Measurements from ENCODE around the gene PTPRN2. TPM values are rescaled to one million over a fixed set of nuclear protein-coding genes. Genes with fewer than 3 reads are reported as not detected.

The PTPRN2 gene
- total RNA-seq, 1 donor from 2014 or later: 0.33 TPM

DNA sequence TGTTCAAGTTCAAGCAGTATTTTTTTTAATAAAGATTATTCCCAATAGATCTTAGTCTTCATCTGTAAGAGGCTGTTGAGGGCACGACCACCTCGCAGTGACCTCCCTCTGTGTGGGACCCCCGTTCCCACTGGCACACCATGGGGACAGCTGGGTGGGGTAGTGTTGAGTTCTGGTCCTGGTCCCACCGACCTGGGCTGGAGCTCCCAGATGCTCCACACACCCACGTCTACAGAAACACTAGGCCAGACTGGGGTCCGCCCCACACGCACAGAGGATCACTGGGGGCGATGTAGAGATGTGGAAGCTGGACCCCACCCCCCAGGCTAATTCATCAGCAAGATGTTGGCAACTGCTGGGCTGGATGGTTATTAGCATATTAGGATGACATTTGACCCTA, 623.6 kb downstream of the PTPRN2 start:
- DNase-seq (ENCODE audit: low spot score): no peak

DNA sequence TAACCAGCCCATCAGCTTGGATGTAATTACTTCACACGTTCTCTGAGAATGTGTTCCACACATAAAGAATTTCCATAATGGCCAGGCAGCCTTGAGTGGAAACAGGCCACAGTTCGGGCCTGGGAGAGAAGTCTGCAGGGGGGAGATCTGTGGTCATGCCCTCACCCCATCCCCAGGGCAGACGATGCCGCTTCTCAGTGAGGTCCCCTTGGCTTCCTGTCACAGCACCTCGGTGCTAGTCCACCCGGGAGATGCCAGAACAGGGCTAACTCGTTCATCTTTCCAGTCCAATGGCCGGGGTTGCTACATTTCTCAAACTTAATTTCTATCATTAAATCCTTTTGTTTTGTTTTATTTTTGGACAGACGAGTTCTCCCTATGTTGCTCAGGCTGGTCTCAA, 624.1 kb downstream of the PTPRN2 start:
- no peak for ATAC-seq
- DNase-seq (ENCODE audit: low spot score): no peak

More for the DNA sequence above, 623.6 kb downstream of the PTPRN2 start:
- no peak for ATAC-seq

- DNase-seq (ENCODE audit: low spot score) (no peak), ATAC-seq (no peak)
Measured at GRCh38 chr7:157962458-157963306, 624.9 kb downstream of the PTPRN2 start.

- no peak for DNase-seq (ENCODE audit: low spot score)
- ATAC-seq: no peak
Measured at GRCh38 chr7:157961731-157962457, 625.7 kb downstream of the PTPRN2 start.

- no peak for ATAC-seq
Measured at GRCh38 chr7:157955348-157955999, 632.1 kb downstream of the PTPRN2 start.

GRCh38 chr7:157954901-157955300, 632.7 kb downstream of the PTPRN2 start:
- no peak for DNase-seq (ENCODE audit: low spot score)
- no peak for ATAC-seq

More at GRCh38 chr7:157955348-157955999, 632.1 kb downstream of the PTPRN2 start:
- no peak for DNase-seq (ENCODE audit: low spot score)

GRCh38 chr7:157952841-157953645, 634.6 kb downstream of the PTPRN2 start:
- DNase-seq (ENCODE audit: low spot score) (no peak), ATAC-seq (no peak)

DNA sequence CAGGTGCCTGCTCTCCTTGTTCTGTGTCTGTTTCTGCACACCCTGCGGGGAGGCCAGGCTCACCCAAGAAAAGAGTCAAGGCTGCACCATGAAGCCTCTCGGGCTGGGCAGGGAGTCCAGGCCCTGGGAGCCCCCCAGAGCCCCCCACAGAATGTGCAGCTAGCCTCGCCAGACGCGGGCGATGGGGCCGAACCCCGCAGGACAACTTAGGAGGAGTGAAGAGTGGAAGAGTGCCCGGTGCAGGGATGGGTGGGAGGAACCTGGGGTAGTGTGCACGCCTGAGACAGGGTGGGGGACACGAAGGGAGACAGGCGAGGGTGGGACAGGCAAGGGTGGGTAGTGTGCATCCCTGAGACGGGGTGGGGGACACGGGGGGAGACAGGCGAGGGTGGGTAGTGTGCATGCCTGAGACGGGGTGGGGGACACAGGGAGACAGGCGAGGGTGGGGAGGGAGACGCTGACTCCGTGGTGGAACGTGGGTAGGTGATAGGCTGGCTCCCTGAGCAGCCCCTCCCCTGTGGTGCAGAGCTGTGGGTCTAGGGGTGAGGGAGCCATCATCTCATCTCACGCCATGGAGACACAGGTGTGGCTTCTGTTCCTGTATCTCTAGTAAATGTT, 635.5 kb downstream of the PTPRN2 start:
- DNase-seq (ENCODE audit: low spot score): no peak
- no peak for ATAC-seq

DNA sequence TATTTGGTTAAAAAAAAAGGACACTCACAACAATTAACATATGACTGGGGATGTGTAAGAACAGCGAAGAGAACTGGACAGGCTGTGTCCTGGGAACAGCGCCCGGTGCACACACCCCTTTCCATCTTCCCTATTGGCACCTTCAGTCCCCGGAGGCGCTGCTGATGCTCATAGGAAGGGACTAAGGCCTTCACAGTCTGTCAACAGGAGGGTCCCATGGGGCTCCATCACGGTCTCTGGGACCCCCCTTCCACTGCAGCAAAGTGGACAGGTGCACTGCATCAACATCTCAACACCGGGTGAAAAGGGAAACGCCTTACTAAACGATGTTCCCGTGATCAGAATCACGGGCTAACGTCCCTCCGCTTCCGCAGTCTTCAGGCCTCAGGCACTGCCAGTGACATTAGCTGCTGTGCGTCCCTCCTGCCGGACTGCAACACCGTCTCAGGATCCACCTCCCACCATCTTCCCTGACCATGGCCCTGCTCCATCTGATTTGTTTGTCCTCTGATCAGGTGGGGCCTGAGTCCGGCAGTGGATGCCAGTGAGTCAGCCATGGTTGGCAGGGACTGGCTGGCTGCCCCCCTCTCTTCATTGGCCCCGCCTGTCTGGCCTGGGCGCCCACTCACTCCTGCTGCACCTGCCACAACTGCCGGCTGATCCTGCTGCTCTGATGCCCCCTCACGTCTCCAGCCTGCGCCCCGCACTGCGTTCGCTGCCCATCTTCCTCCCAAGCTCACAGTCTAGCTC, 636.1 kb downstream of the PTPRN2 start:
- ATAC-seq (no peak), DNase-seq (ENCODE audit: low spot score) (no peak)

DNA sequence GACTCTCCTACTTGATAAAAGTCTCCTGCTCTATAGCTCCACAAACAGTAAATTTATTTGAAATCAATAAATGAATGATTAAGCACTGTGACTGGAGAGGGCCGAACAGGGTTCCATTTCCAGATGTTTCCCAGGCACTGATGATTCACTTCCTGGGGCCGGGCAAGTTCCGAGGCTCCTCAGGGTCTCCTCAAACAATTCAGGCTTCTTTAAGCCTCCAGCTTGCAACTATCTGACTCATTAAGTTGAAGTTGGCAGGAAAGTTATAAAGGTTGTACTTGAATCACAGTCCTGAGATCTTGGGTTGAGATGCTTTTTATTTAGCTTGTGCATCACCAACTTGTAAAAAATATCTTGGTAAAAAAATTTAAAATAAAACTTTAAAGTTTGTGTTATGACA, 637.9 kb downstream of the PTPRN2 start:
- DNase-seq (ENCODE audit: low spot score) (no peak), ATAC-seq (no peak)

- ATAC-seq: no peak
Measured at GRCh38 chr7:157947504-157947903, 640.1 kb downstream of the PTPRN2 start.

GRCh38 chr7:157946398-157947060, 641.1 kb downstream of the PTPRN2 start:
- DNase-seq (ENCODE audit: low spot score): no peak
- no peak for ATAC-seq

More at GRCh38 chr7:157947504-157947903, 640.1 kb downstream of the PTPRN2 start:
- no peak for DNase-seq (ENCODE audit: low spot score)

DNA sequence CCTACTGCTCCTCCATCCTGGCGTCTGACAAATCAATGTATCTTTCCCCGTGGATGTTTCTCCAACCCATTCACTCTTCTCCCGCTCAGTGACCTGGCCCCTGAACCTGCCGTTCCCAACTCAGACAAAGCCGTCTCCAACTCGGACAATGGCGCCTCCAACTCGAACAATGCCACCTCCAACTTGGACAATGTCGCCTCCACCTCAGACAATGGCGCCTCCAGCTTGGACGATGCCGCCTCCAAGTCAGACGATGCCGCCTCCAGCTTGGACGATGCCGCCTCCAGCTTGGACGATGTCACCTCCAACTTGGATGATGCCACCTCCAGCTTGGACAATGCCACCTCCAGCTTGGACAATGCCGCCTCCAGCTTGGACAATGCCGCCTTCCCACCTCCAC, 642.2 kb downstream of the PTPRN2 start:
- ATAC-seq (no peak), DNase-seq (ENCODE audit: low spot score) (no peak)

DNA sequence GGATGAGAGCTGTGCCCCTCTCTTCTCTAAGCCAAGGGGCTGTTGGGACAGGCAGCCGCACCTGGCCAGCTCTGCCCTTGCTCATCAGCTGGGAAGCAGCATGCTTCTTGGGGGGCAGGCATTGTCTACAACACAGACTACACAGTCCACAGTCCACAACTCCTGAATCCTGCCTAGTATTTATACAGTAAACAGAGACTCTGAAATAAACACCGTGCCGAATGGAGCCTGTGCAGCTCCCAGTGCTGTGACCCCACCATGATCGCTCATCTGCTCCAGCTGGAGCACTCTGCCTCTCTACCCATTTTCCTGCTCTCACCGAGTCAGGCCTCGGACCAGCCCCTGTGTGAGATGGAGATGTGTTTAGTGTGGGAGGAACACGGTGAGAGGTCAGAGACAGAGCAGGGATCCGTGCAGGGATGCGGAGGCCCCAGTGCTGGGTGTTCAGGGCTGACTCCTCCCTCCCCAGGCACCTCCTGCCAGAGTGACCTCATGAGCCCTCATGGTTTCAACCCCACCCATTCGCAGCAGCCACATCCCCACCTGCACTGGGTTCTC, 642.8 kb downstream of the PTPRN2 start:
- ATAC-seq: no peak
- DNase-seq (ENCODE audit: low spot score): no peak

- no peak for DNase-seq (ENCODE audit: low spot score)
- no peak for ATAC-seq
Measured at GRCh38 chr7:157944051-157944450, 643.6 kb downstream of the PTPRN2 start.

GRCh38 chr7:157943561-157943960, 644.1 kb downstream of the PTPRN2 start:
- no peak for DNase-seq (ENCODE audit: low spot score)

GRCh38 chr7:157941210-157941609, 646.4 kb downstream of the PTPRN2 start:
- DNase-seq (ENCODE audit: low spot score) (no peak), ATAC-seq (no peak)

More at GRCh38 chr7:157943561-157943960, 644.1 kb downstream of the PTPRN2 start:
- ATAC-seq: no peak

DNA sequence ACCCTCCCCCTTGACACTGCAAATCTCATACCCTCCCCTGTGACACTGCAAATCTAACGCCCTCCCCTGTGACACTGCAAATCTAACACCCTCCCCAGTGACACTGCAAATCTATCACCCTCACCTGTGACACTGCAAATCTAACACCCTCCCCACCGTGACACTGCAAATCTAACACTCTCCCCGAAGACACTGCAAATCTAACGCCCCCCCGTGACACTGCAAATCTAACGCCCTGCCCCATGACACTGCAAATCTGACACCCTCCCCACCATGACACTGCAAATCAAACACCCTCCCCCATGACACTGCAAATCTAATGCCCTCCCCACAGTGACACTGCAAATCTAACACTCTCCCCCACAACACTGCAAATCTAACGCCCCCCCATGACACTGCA, 647.1 kb downstream of the PTPRN2 start:
- DNase-seq (ENCODE audit: low spot score) (no peak), ATAC-seq (no peak)

DNA sequence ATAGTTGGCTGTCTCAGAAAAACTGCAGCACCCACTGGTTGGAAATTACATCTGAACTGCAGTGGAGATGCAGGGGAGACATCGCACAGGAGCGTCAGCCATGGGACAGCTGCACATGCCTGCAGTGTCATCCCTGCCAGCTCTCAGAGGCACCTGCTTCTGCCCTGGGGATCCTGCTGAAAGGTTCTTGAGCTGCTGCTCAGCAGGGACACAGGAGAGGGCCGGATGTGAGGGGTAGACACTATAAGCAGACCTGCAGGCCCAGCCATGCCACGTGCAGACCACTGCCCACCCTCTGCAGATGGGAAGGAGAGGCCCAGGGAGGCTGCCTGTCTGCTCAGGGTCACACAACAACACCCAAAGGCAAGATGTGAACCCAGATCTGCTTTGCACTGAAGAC, 649.4 kb downstream of the PTPRN2 start:
- DNase-seq (ENCODE audit: low spot score): no peak
- no peak for ATAC-seq
